Testis (tissue), 2 donors: ENCODE data around the gene TACC3.

Experiments used
- POLR2A ChIP-seq: fragments of 450-650 bp; IDR thresholded peaks from one replicate; pipeline ENCODE4 v1.6.1; 2017; ENCODE audit warnings: antibody characterized with exemption, mild to moderate bottlenecking, moderate library complexity
- TF ChIP-seq, protein P1 (sequence below), 3 experiments: fragments of 450-650 bp in 2 of 3; fragments of 200-600 bp in 1 of 3; sonication (generic) in 1 of 3; IDR thresholded peaks; one replicate each; pipeline ENCODE4 v1.5.1; 2016 to 2019; ENCODE audit warnings: antibody characterized with exemption in 3 of 3, mild to moderate bottlenecking in 2 of 3, moderate library complexity in 1 of 3

DNA sequence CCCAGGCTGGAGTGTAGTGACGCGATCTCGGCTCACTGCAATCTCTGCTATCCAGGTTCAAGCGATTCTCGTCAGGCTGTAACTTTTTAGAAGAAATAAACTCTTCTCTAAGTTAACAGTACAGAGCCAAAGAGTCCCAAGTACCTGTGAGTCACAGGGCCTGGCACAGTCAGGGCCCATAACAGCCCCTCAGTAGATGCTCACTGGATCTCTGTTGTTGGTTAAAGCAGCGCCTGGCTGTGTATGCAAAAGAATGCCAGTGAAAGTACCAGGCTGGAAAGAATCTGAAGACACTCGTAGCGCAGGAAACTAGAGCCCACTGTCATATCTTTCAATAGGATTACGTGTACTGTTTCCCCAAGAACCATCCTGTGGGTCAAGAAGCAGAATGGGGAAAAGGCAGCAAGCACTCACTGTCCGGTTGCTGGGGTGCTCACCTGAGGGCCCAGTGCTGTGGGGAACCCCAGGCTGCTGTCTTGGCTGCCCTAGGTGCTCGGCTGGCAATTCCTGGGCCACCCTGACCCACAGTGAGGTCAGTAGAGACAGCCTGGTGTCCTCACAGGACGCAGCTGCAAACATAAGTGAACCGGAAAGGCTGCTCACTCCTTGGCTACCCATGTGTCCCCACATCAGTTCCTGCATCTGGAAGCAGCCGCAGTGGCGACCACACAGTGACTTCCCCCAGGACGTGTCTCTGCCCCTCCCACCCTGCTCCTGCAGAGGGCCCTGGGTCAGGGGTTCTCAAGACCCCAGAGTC lies 6.1 kb upstream of the TACC3 start:
- TF ChIP-seq, protein P1, sequence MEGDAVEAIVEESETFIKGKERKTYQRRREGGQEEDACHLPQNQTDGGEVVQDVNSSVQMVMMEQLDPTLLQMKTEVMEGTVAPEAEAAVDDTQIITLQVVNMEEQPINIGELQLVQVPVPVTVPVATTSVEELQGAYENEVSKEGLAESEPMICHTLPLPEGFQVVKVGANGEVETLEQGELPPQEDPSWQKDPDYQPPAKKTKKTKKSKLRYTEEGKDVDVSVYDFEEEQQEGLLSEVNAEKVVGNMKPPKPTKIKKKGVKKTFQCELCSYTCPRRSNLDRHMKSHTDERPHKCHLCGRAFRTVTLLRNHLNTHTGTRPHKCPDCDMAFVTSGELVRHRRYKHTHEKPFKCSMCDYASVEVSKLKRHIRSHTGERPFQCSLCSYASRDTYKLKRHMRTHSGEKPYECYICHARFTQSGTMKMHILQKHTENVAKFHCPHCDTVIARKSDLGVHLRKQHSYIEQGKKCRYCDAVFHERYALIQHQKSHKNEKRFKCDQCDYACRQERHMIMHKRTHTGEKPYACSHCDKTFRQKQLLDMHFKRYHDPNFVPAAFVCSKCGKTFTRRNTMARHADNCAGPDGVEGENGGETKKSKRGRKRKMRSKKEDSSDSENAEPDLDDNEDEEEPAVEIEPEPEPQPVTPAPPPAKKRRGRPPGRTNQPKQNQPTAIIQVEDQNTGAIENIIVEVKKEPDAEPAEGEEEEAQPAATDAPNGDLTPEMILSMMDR (IDR thresholded peaks at IDR 0.05), result no peak
- TF ChIP-seq POLR2A, result no peak
